GM12878 (cell line): ENCODE results near the gene CCBE1. TPM values are rescaled to one million over a fixed set of nuclear protein-coding genes. Genes with fewer than 3 reads are reported as not detected.

Source experiments
- ATAC-seq: fragments of 200-7000 bp; cut with Tn5 transposase; 3 replicates; pipeline ENCODE4 v1.9.1; 2020; ENCODE audit warnings: mild to moderate bottlenecking, moderate library complexity
- BruUV-seq: library from RNA; stranded (reverse); fragments of 400-500 nt; replicated peaks from 2 replicates; lab custom pipeline; 2021; lab: Mats Ljungman, UMichigan
- CTCF ChIA-PET: fragments of 300-600 bp; sonication (Branson Sonifier 250); formaldehyde crosslinking; extraction: SDS; loops from one replicate; lab custom pipeline; 2021; ENCODE audit warnings: inconsistent platforms; lab: Yijun Ruan, JAX
- POLR2A ChIA-PET: fragments of 350-600 bp; formaldehyde crosslinking; extraction: SDS; loops from one replicate; lab custom pipeline; 2021; ENCODE audit warnings: inconsistent platforms; lab: Charles Lee
- RAD21 ChIA-PET: fragments of 300-600 bp; sonication (Branson Sonifier 250); formaldehyde crosslinking; loops from one replicate; lab custom pipeline; 2023; ENCODE audit warnings: antibody characterized with exemption; ENCODE audit not compliant: unreplicated experiment; lab: Charles Lee
- SMC1A ChIA-PET: fragments of 300-600 bp; sonication (Branson Sonifier 250); formaldehyde crosslinking; loops from one replicate; lab custom pipeline; 2023; ENCODE audit not compliant: unreplicated experiment, uncharacterized antibody; lab: Charles Lee
- DNase-seq: peaks from one replicate; pipeline ENCODE4 v3.0.0-alpha.2; 2011; ENCODE audit warnings: low read depth, low spot score
- FAIRE-seq: peaks from 3 replicates; lab custom pipeline; 2011; peaks lifted over from hg19 to GRCh38; lab: Jason Lieb, UNC
- H2AFZ ChIP-seq: 2 replicates; pipeline ENCODE4 v1.6.0; 2011; ENCODE audit warnings: low read depth, low read length, control low read depth; ENCODE audit not compliant: control insufficient read depth
- H3K27ac ChIP-seq: 2 replicates; pipeline ENCODE4 v1.5.1; 2011; ENCODE audit warnings: control low read depth; ENCODE audit not compliant: control insufficient read depth, insufficient read depth
- H3K27me3 ChIP-seq, 2 experiments: replicated peaks in 1 of 2; 2 replicates each; pipeline versions ENCODE4 v1.6.0 to v1.6.1; 2011; ENCODE audit warnings: low read length in 1 of 2; ENCODE audit not compliant: control insufficient read depth in 2 of 2, insufficient read depth in 2 of 2
- H3K36me3 ChIP-seq, 2 experiments: 2 replicates each; pipeline ENCODE4 v1.5.1; 2011; ENCODE audit warnings: low read length in 1 of 2; ENCODE audit not compliant: control insufficient read depth in 2 of 2, insufficient read depth in 2 of 2
- H3K4me1 ChIP-seq: 2 replicates; pipeline ENCODE4 v1.6.1; 2011; ENCODE audit warnings: mild to moderate bottlenecking, low read length, moderate library complexity, mixed read lengths; ENCODE audit not compliant: control insufficient read depth, insufficient read depth
- H3K4me2 ChIP-seq: 2 replicates; pipeline ENCODE4 v1.6.0; 2011; ENCODE audit warnings: control low read depth; ENCODE audit not compliant: control insufficient read depth, insufficient read depth
- H3K4me3 ChIP-seq: fragments of 200-600 bp; sonication (generic); 2 replicates; pipeline ENCODE4 v1.5.1; 2016
- H3K79me2 ChIP-seq: 2 replicates; pipeline ENCODE4 v1.6.0; 2011; ENCODE audit warnings: low read length; ENCODE audit not compliant: control insufficient read depth, insufficient read depth
- H3K9ac ChIP-seq: 2 replicates; pipeline ENCODE4 v1.8.0; 2011; ENCODE audit warnings: low read length, control low read depth, mixed read lengths; ENCODE audit not compliant: control insufficient read depth, insufficient read depth
- H3K9me3 ChIP-seq: replicated peaks from 3 replicates; pipeline ENCODE4 v1.5.1; 2011; ENCODE audit warnings: mild to moderate bottlenecking, low read length; ENCODE audit not compliant: control insufficient read depth, insufficient read depth
- H4K20me1 ChIP-seq: 2 replicates; pipeline ENCODE4 v1.6.0; 2011; ENCODE audit not compliant: control insufficient read depth, insufficient read depth
- FOS ChIP-seq: IDR thresholded peaks from 3 replicates; pipeline ENCODE4 v1.6.1; 2011; ENCODE audit warnings: borderline replicate concordance; ENCODE audit not compliant: insufficient read length; ENCODE audit errors: extremely low read depth
- TCF3 ChIP-seq: IDR thresholded peaks from 2 replicates; pipeline ENCODE4 v1.6.1; 2012; ENCODE audit warnings: low read depth, mild to moderate bottlenecking, low read length, borderline replicate concordance; ENCODE audit not compliant: insufficient read depth
- WGBS: methylation state at CpG from one replicate; pipeline ENCODE4 v1.1.6; 2016; ENCODE audit warnings: low lambda C conversion rate; ENCODE audit not compliant: insufficient replicate concordance, insufficient coverage; ENCODE audit errors: missing lambda C conversion rate; 5-methylcytosine and 5-hydroxymethylcytosine counted together
- in situ Hi-C: fragments of 300-500 bp; cut with MboI; formaldehyde crosslinking; loops from 9 replicates; pipeline ENCODE4 v1.14.3; 2018; ENCODE audit warnings: mixed read lengths
- intact Hi-C: fragments of 100-400 bp; cut with micrococcal nuclease; formaldehyde crosslinking; loops from one replicate; pipeline ENCODE4 v1.14.2; 2022; ENCODE audit not compliant: unreplicated experiment
- polyA plus RNA-seq, 11 experiments: library from polyadenylated mRNA; depleted of rRNA in 4 of 11; unstranded in 6 of 11; stranded (reverse) in 5 of 11; fragments of >200 nt; fragmentation: Nextera tagmentation in 4 of 11; fragmentation: Illumina TruSeq in 1 of 11; extraction: Ambion mirVana in 4 of 11; extraction: Trizol in 1 of 11; gene quantifications; 1 replicate in 1 of 11; 2 replicates in 10 of 11; pipeline versions ENCODE4 v1.2.1 to v1.2.3, GENCODE V29; 2011 to 2016; ENCODE audit warnings: inconsistent platforms in 2 of 11, missing spikeins in 2 of 11, low read depth in 1 of 11
- total RNA-seq, 4 experiments: library from RNA; depleted of rRNA in 3 of 4; stranded (reverse); fragments of >200 nt in 3 of 4; fragmentation: Illumina TruSeq in 1 of 4; extraction: Trizol in 1 of 4; gene quantifications; 2 replicates each; pipeline versions ENCODE4 v1.2.1 to v1.2.3, GENCODE V29; 2013 to 2021
- TF ChIP-seq, protein P1 (sequence below): fragments of 450-650 bp; IDR thresholded peaks from 2 replicates; pipeline ENCODE4 v1.6.1; 2017; ENCODE audit warnings: mild to moderate bottlenecking, moderate library complexity

CCBE1 gene
- total and polyA plus RNA-seq, 10 of the 15 experiments (the other 5 are each of a cell fraction or from before 2014, with no cell fraction given): 0.03 to 0.49 (median 0.04) TPM; not detected in 7

DNA sequence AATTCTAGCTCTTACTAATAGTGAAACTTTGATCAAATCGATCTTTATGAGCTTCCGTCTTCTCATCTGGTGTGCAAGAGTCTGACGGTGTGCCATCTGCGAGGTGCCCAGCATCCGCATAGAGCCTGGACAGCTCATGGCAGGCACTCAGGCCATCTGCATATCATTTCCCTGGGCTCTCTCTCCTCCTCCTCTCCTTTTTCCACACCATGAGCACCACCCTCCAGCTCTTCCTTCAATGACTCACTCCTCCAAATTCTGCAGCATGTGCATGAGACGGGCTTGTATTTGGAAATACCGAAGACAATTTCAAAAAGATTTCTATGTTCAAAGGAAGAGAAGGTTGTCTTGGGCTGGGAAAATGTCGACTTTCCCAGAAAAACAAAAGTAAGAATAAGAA is 161.1 kb downstream of the CCBE1 start:
- Histone ChIP-seq H3K4me3 (no peak overlapping the region), H3K9ac (no peak overlapping the region), H3K79me2 (no peaks in the 10 kb centered on the region), H3K4me1 (no peaks in the 10 kb centered on the region), H3K9me3 (no peaks in the 10 kb centered on the region), H3K27me3 (peaks cover 0 to 2% of the 10 kb centered on the region in 2 experiments; a peak in 2 of 4 replicates), H3K36me3 (no peaks in the 10 kb centered on the region), H2AFZ (no peak overlapping the region), H3K27ac (no peak overlapping the region), H4K20me1 (no peaks in the 10 kb centered on the region), H3K4me2 (no peak overlapping the region)
- TF ChIP-seq, protein P1, sequence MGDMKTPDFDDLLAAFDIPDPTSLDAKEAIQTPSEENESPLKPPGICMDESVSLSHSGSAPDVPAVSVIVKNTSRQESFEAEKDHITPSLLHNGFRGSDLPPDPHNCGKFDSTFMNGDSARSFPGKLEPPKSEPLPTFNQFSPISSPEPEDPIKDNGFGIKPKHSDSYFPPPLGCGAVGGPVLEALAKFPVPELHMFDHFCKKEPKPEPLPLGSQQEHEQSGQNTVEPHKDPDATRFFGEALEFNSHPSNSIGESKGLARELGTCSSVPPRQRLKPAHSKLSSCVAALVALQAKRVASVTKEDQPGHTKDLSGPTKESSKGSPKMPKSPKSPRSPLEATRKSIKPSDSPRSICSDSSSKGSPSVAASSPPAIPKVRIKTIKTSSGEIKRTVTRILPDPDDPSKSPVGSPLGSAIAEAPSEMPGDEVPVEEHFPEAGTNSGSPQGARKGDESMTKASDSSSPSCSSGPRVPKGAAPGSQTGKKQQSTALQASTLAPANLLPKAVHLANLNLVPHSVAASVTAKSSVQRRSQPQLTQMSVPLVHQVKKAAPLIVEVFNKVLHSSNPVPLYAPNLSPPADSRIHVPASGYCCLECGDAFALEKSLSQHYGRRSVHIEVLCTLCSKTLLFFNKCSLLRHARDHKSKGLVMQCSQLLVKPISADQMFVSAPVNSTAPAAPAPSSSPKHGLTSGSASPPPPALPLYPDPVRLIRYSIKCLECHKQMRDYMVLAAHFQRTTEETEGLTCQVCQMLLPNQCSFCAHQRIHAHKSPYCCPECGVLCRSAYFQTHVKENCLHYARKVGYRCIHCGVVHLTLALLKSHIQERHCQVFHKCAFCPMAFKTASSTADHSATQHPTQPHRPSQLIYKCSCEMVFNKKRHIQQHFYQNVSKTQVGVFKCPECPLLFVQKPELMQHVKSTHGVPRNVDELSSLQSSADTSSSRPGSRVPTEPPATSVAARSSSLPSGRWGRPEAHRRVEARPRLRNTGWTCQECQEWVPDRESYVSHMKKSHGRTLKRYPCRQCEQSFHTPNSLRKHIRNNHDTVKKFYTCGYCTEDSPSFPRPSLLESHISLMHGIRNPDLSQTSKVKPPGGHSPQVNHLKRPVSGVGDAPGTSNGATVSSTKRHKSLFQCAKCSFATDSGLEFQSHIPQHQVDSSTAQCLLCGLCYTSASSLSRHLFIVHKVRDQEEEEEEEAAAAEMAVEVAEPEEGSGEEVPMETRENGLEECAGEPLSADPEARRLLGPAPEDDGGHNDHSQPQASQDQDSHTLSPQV: no peak
- TF ChIP-seq TCF3 (no peak), FOS (no peak)
- DNase-seq (no peak), FAIRE-seq (no peak), ATAC-seq (no peak)
- RAD21 ChIA-PET: interaction anchor here (0.6 kb wide), 1 partner anchor 82 kb away, joined by 3 read pairs; no protein-coding TSS in a partner anchor
- intact Hi-C loops: no loop called here
- WGBS: 33% methylated on average over 8 of the region's 8 CpGs
- no TSS peak for BruUV-seq
- POLR2A ChIA-PET: interaction anchor here (0.6 kb wide), 1 partner anchor 1597 kb away, joined by 3 read pairs; no protein-coding TSS in a partner anchor
- SMC1A ChIA-PET: no interaction called here
- CTCF ChIA-PET: no interaction called here
- in situ Hi-C loops: no loop called here
